Adrenal gland (tissue), 12 donors: ENCODE measurements around the gene KLHL3. TPM values are rescaled to one million over a fixed set of nuclear protein-coding genes. Genes with fewer than 3 reads are reported as not detected.

Experiments
- DNase-seq, 7 donors: peaks; one replicate each; pipeline ENCODE4 v3.0.0-alpha.2; 2019 to 2020
- H3K27ac ChIP-seq, 5 donors: fragments of 200-600 bp; sonication (generic) in 4 of 5; 1 replicate in 3 of 5; 2 replicates in 2 of 5; pipeline versions ENCODE4 v1.5.1 to v1.8.0; 2016 to 2020; ENCODE audit warnings: mild to moderate bottlenecking in 1 of 5
- H3K27me3 ChIP-seq: fragments of 200-600 bp; 2 replicates; pipeline ENCODE4 v1.8.0; 2021
- H3K36me3 ChIP-seq, 2 donors: fragments of 200-600 bp; replicated peaks in 1 of 2; 1 replicate in 1 of 2; 2 replicates in 1 of 2; pipeline versions ENCODE4 v1.5.1 to v1.8.0; 2018 to 2022
- H3K4me1 ChIP-seq, 2 donors: fragments of 200-600 bp; replicated peaks in 1 of 2; 1 replicate in 1 of 2; 2 replicates in 1 of 2; pipeline versions ENCODE4 v1.5.1 to v1.8.0; 2018 to 2021
- H3K4me3 ChIP-seq, 4 donors: fragments of 200-600 bp; sonication (generic) in 3 of 4; one replicate each; pipeline ENCODE4 v1.5.1; 2016 to 2018
- H3K9me3 ChIP-seq, 3 donors: fragments of 200-600 bp; sonication (generic) in 1 of 3; replicated peaks in 1 of 3; 1 replicate in 2 of 3; 2 replicates in 1 of 3; pipeline versions ENCODE4 v1.5.1 to v1.8.0; 2016 to 2021
- POLR2A ChIP-seq, 2 donors: fragments of 450-650 bp; IDR thresholded peaks; one replicate each; pipeline ENCODE4 v1.6.1; 2017; ENCODE audit warnings: antibody characterized with exemption in 2 of 2, mild to moderate bottlenecking in 2 of 2, moderate library complexity in 1 of 2
- WGBS, 4 donors: extraction: QIAGEN DNeasy Blood & Tissue Kit in 2 of 4; methylation state at CpG; one replicate each; pipeline versions ENCODE4 v1.1.5 to v1.1.7; 2013 to 2017; 5-methylcytosine and 5-hydroxymethylcytosine counted together
- intact Hi-C, 2 donors: fragments of 100-400 bp; cut with DNase I; formaldehyde crosslinking; loops; one replicate each; pipeline versions ENCODE4 v1.14.1 to v1.15.0; 2022 to 2023
- polyA plus RNA-seq, 3 donors: library from polyadenylated mRNA; stranded (reverse); fragments of 200-250 nt in 2 of 3; fragments of 350-450 nt in 1 of 3; fragmentation: Illumina TruSeq in 1 of 3; extraction: RNeasy Lipid Tissue Mini Kit (QIAGEN cat#74804) in 1 of 3; gene quantifications; one replicate each; pipeline ENCODE4 v1.2.3, GENCODE V29; 2013 to 2014
- total RNA-seq, 9 donors: library from RNA; depleted of rRNA in 4 of 9; stranded (reverse); fragments of >200 nt in 4 of 9; fragments of 120-200 nt in 1 of 9; fragmentation: NEBNext Ultra II Directional in 1 of 9; extraction: Animal tissue kit (Norgen Biotek cat#: 25700) in 1 of 9; gene quantifications; one replicate each; pipeline versions ENCODE4 v1.1.0 to v1.2.4, GENCODE V29; 2013 to 2023
- TF ChIP-seq, protein P1 (sequence below), 6 experiments: fragments of 450-650 bp in 4 of 6; fragments of 200-600 bp in 2 of 6; sonication (generic) in 1 of 6; IDR thresholded peaks; 1 replicate in 5 of 6; 2 replicates in 1 of 6; pipeline versions ENCODE4 v1.5.1 to v1.8.0; 2016 to 2021; ENCODE audit warnings: antibody characterized with exemption in 6 of 6, mild to moderate bottlenecking in 2 of 6, moderate library complexity in 1 of 6
- donor health status: healthy with polysubstance abuse.
- donor health status: Bipolar disorder and iron deficiency.
- donor health status: DM: yes; HTN: yes; CAD: no.
- donor health status: DM: no; HTN: no; CAD: no.
- donor health status: DM: no; HTN: no; CAD: no.
- donor health status: DM: yes; HTN: yes; CAD: no.

KLHL3 gene
- total and polyA plus RNA-seq, 12 donors: 3.1 to 28.6 (median 13.4) TPM

DNA sequence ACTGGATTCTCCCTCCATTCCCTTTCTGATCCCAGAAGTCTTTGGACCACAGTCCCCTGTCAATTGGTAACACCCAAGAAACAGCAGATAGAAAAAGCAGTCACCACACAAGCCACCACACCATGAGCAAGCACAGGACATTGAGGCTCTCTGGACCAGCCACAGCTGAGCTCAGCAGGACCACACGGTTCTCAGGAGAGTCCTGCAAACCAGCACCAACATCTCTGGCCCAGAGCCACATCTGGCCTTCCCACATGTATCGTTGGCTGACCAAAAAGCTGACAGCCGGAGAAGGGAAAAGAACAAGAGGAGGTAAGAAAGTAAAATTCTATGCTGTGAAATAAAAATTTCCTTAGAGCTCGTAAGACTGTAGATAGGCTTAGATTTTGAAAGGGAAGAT, 56.7 kb downstream of the KLHL3 start:
- H3K27me3 ChIP-seq: no peaks in the 10 kb centered on the region
- H3K4me3 ChIP-seq: no peak overlapping the region
- H3K27ac ChIP-seq: no peak overlapping the region
- no peaks in the 10 kb centered on the region for H3K36me3 ChIP-seq
- TF ChIP-seq, protein P1, sequence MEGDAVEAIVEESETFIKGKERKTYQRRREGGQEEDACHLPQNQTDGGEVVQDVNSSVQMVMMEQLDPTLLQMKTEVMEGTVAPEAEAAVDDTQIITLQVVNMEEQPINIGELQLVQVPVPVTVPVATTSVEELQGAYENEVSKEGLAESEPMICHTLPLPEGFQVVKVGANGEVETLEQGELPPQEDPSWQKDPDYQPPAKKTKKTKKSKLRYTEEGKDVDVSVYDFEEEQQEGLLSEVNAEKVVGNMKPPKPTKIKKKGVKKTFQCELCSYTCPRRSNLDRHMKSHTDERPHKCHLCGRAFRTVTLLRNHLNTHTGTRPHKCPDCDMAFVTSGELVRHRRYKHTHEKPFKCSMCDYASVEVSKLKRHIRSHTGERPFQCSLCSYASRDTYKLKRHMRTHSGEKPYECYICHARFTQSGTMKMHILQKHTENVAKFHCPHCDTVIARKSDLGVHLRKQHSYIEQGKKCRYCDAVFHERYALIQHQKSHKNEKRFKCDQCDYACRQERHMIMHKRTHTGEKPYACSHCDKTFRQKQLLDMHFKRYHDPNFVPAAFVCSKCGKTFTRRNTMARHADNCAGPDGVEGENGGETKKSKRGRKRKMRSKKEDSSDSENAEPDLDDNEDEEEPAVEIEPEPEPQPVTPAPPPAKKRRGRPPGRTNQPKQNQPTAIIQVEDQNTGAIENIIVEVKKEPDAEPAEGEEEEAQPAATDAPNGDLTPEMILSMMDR (IDR thresholded peaks at IDR 0.05): no peak
- TF ChIP-seq POLR2A (IDR thresholded peaks at IDR 0.05): no peak
- H3K4me1 ChIP-seq: no peaks in the 10 kb centered on the region
- WGBS, 4 donors: 72 to 86% (median 81%) methylated on average over 4 of the region's 4 CpGs
- no peaks in the 10 kb centered on the region for H3K9me3 ChIP-seq
- intact Hi-C loops: no loop called here
- DNase-seq: no peak

DNA sequence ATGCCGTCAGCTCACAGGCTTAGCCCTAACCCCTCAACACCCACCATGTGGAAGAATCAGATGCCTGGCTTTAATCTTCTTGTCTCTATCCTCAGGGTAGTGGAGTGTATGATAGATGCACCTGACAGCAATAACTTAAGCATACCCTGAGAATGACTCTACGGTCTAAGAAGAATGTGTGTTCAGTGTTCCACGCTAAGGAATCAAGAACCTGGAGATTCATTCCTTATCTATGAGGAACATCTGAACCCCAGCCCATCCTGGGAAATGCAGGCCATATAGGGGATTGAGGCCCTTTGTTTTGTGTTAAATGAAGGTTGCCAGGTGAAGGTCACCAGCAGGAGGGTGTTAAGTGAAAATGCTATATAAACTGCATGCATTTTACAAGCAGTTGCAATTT, 63.0 kb downstream of the KLHL3 start:
- WGBS, 4 donors: 73 to 94% (median 81%) methylated on average over 2 to 3 of the region's 3 CpGs
- intact Hi-C loops: no loop called here

DNA sequence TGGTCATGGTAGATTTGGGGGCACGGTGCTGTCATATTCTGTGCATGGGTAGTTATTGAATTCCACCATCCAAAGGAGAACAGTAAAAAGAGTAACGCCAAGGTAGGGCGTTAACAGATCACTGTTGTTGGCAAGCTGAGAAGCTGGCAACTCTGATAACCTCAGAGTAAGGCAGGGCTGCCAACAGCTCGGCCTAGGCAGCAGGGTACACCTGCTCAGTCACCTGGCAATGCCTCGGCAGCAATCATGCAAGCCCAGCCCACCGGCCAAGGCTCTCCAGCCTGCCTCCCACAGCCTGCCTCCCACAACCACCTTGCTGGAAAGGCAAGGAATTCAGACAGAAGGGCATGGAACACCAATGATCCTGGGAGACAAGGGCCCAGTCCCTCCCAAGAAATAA, 63.9 kb downstream of the KLHL3 start:
- no peak for DNase-seq
- H3K9me3 ChIP-seq: no peaks in the 10 kb centered on the region
- H3K4me1 ChIP-seq: peaks cover under 1 to 5% of the 10 kb centered on the region in 2 donors
- intact Hi-C loops: no loop called here
- H3K4me3 ChIP-seq: no peak overlapping the region
- H3K27me3 ChIP-seq: no peaks in the 10 kb centered on the region
- no peak overlapping the region for H3K27ac ChIP-seq
- TF ChIP-seq, protein P1 (IDR thresholded peaks at IDR 0.05): no peak
- WGBS, 4 donors: 87 to 95% (median 92%) methylated on average over 6 of the region's 6 CpGs
- H3K36me3 ChIP-seq: no peaks in the 10 kb centered on the region

More for the DNA sequence above, 63.0 kb downstream of the KLHL3 start:
- Histone ChIP-seq H3K4me3 (no peak overlapping the region), H3K9me3 (no peaks in the 10 kb centered on the region), H3K4me1 (no peaks in the 10 kb centered on the region), H3K27me3 (no peaks in the 10 kb centered on the region), H3K36me3 (no peaks in the 10 kb centered on the region), H3K27ac (no peak overlapping the region)
- no peak for DNase-seq
- no peak for TF ChIP-seq POLR2A (IDR thresholded peaks at IDR 0.05)

DNA sequence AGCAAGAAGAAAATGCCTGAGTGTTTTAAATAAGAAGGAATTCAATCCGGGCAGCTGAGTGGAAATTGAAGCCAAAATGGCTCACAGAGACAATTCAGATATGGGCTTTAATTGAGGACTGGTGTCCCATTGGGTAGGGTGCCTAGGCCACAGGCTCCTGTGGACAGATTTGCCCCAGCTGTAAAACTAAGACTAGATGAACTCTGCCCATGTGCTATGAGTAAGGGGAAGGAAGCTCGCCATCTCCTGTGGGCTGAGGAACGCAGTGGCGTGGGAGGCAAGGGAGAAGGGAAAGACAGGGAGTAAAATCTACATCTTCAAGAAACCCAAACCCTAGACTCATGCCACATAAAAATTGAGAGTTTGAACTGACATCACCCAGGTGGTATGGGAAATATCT, 66.1 kb downstream of the KLHL3 start:
- TF ChIP-seq POLR2A (IDR thresholded peaks at IDR 0.05): no peak
- TF ChIP-seq, protein P1 (IDR thresholded peaks at IDR 0.05): no peak
- Histone ChIP-seq H3K4me1 (peaks cover 12 to 24% of the 10 kb centered on the region in 2 donors), H3K36me3 (no peaks in the 10 kb centered on the region), H3K9me3 (no peaks in the 10 kb centered on the region), H3K4me3 (no peak overlapping the region), H3K27ac (no peak overlapping the region), H3K27me3 (no peaks in the 10 kb centered on the region)
- intact Hi-C loops: no loop called here
- 85 to 92% (median 91%) methylated on average over 4 of the region's 4 CpGs for WGBS, 4 donors
- no peak for DNase-seq

DNA sequence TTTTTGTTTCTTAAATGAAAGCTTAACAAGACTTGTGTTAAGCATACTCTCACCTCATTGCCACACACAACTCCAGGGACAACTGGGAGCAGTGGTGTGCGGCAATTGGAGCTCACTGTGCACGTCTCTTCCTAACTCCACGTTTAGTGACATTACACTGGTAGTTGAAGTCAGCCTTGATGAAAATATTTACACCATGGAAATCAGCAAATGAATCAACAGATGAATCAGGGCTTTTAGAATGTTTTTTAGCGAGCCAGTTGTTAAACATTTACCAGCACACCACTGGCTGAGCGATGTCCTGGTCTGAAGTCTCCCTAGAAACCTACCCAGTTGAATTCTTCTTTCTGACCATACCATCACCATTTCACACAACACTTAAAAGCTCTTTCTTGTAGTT, 67.3 kb downstream of the KLHL3 start:
- DNase-seq: no peak
- H3K9me3 ChIP-seq: no peaks in the 10 kb centered on the region
- H3K36me3 ChIP-seq: no peaks in the 10 kb centered on the region
- no peak overlapping the region for H3K27ac ChIP-seq
- H3K4me3 ChIP-seq: no peak overlapping the region
- intact Hi-C loops: no loop called here
- H3K4me1 ChIP-seq: peaks cover 12 to 24% of the 10 kb centered on the region in 2 donors
- H3K27me3 ChIP-seq: no peaks in the 10 kb centered on the region
- WGBS, 4 donors: 93 to 97% (median 94%) methylated on average over 5 of the region's 5 CpGs
- TF ChIP-seq, protein P1 (IDR thresholded peaks at IDR 0.05): no peak
- no peak for TF ChIP-seq POLR2A (IDR thresholded peaks at IDR 0.05)
